Loucy (cell line): ENCODE measurements around the gene DENND2D.

ENCODE experiments used
- H2AFZ ChIP-seq: fragments of 200-600 bp; sonication (generic); 2 replicates; pipeline ENCODE4 v1.6.0; 2016; ENCODE audit warnings: antibody characterized with exemption, mild to moderate bottlenecking, low read length, moderate library complexity
- H3F3A ChIP-seq: fragments of 200-600 bp; 2 replicates; pipeline ENCODE4 v1.6.0; 2016; ENCODE audit warnings: antibody characterized with exemption, low read depth, mild to moderate bottlenecking
- H3K27me3 ChIP-seq: fragments of 200-600 bp; sonication (generic); 2 replicates; pipeline ENCODE4 v1.6.1; 2014; ENCODE audit warnings: low read length, mild to moderate bottlenecking; ENCODE audit not compliant: insufficient read depth, poor library complexity, severe bottlenecking
- H3K36me3 ChIP-seq: fragments of 200-600 bp; sonication (generic); 2 replicates; pipeline ENCODE4 v1.6.1; 2016; ENCODE audit warnings: low read length; ENCODE audit not compliant: insufficient read depth
- H3K4me1 ChIP-seq: fragments of 200-600 bp; sonication (generic); 2 replicates; pipeline ENCODE4 v1.5.1; 2014; ENCODE audit warnings: low read length, mild to moderate bottlenecking; ENCODE audit not compliant: insufficient read depth, poor library complexity, severe bottlenecking
- H3K4me2 ChIP-seq: fragments of 200-600 bp; sonication (generic); 2 replicates; pipeline ENCODE4 v1.6.0; 2014; ENCODE audit warnings: antibody characterized with exemption, low read length, low read depth, mild to moderate bottlenecking; ENCODE audit not compliant: poor library complexity, severe bottlenecking
- H3K4me3 ChIP-seq: fragments of 200-600 bp; sonication (generic); 2 replicates; pipeline ENCODE4 v1.5.1; 2014; ENCODE audit warnings: low read length, mild to moderate bottlenecking, mixed read lengths; ENCODE audit not compliant: poor library complexity, severe bottlenecking
- H3K79me2 ChIP-seq: fragments of 200-600 bp; sonication (generic); 2 replicates; pipeline ENCODE4 v1.6.1; 2014; ENCODE audit warnings: low read length; ENCODE audit not compliant: insufficient read depth
- H3K9ac ChIP-seq: fragments of 200-600 bp; sonication (generic); 2 replicates; pipeline ENCODE4 v1.6.0; 2014; ENCODE audit warnings: mild to moderate bottlenecking, low read depth, low read length, moderate library complexity; ENCODE audit not compliant: poor library complexity, severe bottlenecking
- H3K9me2 ChIP-seq: fragments of 200-600 bp; sonication (generic); replicated peaks from 2 replicates; pipeline ENCODE4 v1.6.1; 2016; ENCODE audit warnings: low read depth, low read length, mixed read lengths
- H3K9me3 ChIP-seq: fragments of 200-600 bp; sonication (generic); 2 replicates; pipeline ENCODE4 v1.6.1; 2014; ENCODE audit warnings: mild to moderate bottlenecking, antibody characterized with exemption, low read length, low read depth; ENCODE audit not compliant: insufficient read depth
- H4K20me1 ChIP-seq: fragments of 200-600 bp; sonication (generic); 2 replicates; pipeline ENCODE4 v1.6.0; 2014; ENCODE audit warnings: antibody characterized with exemption, low read length, mild to moderate bottlenecking; ENCODE audit not compliant: insufficient read depth, poor library complexity, severe bottlenecking
- EZH2phosphoT487 ChIP-seq: fragments of 200-600 bp; IDR thresholded peaks from 2 replicates; pipeline ENCODE4 v1.6.1; 2018; ENCODE audit warnings: antibody characterized with exemption, mild to moderate bottlenecking, moderate library complexity, borderline replicate concordance
- TF ChIP-seq, protein P1 (sequence below): fragments of 200-600 bp; sonication (generic); conservative IDR thresholded peaks from 2 replicates; pipeline ENCODE4 v1.5.1; 2014; ENCODE audit warnings: mild to moderate bottlenecking, antibody characterized with exemption, low read length

The DENND2D gene

GRCh38 chr1:111221633-111222291, 21.3 kb upstream of the DENND2D start:
- TF ChIP-seq, protein P1, sequence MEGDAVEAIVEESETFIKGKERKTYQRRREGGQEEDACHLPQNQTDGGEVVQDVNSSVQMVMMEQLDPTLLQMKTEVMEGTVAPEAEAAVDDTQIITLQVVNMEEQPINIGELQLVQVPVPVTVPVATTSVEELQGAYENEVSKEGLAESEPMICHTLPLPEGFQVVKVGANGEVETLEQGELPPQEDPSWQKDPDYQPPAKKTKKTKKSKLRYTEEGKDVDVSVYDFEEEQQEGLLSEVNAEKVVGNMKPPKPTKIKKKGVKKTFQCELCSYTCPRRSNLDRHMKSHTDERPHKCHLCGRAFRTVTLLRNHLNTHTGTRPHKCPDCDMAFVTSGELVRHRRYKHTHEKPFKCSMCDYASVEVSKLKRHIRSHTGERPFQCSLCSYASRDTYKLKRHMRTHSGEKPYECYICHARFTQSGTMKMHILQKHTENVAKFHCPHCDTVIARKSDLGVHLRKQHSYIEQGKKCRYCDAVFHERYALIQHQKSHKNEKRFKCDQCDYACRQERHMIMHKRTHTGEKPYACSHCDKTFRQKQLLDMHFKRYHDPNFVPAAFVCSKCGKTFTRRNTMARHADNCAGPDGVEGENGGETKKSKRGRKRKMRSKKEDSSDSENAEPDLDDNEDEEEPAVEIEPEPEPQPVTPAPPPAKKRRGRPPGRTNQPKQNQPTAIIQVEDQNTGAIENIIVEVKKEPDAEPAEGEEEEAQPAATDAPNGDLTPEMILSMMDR, result 0 out of 2 replicates have a peak, but pooled peaks have one; percentile 12
- no peak for TF ChIP-seq EZH2phosphoT487
- H3K27me3 ChIP-seq, result no peaks in the 10 kb centered on the region
- H3K36me3 ChIP-seq, result no peaks in the 10 kb centered on the region
- H3K4me1 ChIP-seq, result peaks cover 78% of the 10 kb centered on the region
- no peaks in the 10 kb centered on the region for H3K9me3 ChIP-seq
- peak overlapping the region; percentile 80 for H3K4me2 ChIP-seq
- no peaks in the 10 kb centered on the region for H4K20me1 ChIP-seq
- H3K9ac ChIP-seq, result peak overlapping the region; percentile 76
- H3F3A ChIP-seq, result peaks cover 10% of the 10 kb centered on the region; the same call in 1 of the 2 replicates
- peaks cover 8% of the 10 kb centered on the region; the same call in 1 of the 2 replicates for H3K79me2 ChIP-seq
- H3K4me3 ChIP-seq, result peak overlapping the region; percentile 60
- H2AFZ ChIP-seq, result no peak overlapping the region
- H3K9me2 ChIP-seq, result no peaks in the 10 kb centered on the region

GRCh38 chr1:111221276-111221632, 20.8 kb upstream of the DENND2D start:
- H3K79me2 ChIP-seq, result peaks cover 8% of the 10 kb centered on the region; the same call in 1 of the 2 replicates
- no peaks in the 10 kb centered on the region for H3K9me2 ChIP-seq
- H2AFZ ChIP-seq, result no peak overlapping the region
- H3K4me1 ChIP-seq, result peaks cover 82% of the 10 kb centered on the region
- H4K20me1 ChIP-seq, result no peaks in the 10 kb centered on the region
- no peaks in the 10 kb centered on the region for H3K9me3 ChIP-seq
- no peaks in the 10 kb centered on the region for H3K27me3 ChIP-seq
- H3F3A ChIP-seq, result peaks cover 15% of the 10 kb centered on the region
- H3K36me3 ChIP-seq, result no peaks in the 10 kb centered on the region
- H3K4me2 ChIP-seq, result peak overlapping the region; percentile 80
- peak overlapping the region; percentile 60 for H3K4me3 ChIP-seq
- TF ChIP-seq EZH2phosphoT487, result no peak
- TF ChIP-seq, protein P1, result no peak
- H3K9ac ChIP-seq, result peak overlapping the region; percentile 76

GRCh38 chr1:111220302-111220890, 19.9 kb upstream of the DENND2D start:
- Histone ChIP-seq H3F3A (peaks cover 19% of the 10 kb centered on the region), H3K79me2 (peaks cover 8% of the 10 kb centered on the region; the same call in 1 of the 2 replicates), H3K9ac (peak overlapping the region; percentile 76), H3K27me3 (no peaks in the 10 kb centered on the region), H3K4me2 (peak overlapping the region; percentile 80), H2AFZ (no peak overlapping the region), H3K4me1 (peaks cover 79% of the 10 kb centered on the region), H4K20me1 (no peaks in the 10 kb centered on the region), H3K9me2 (no peaks in the 10 kb centered on the region), H3K36me3 (no peaks in the 10 kb centered on the region), H3K9me3 (no peaks in the 10 kb centered on the region), H3K4me3 (peak overlapping the region; percentile 3)
- no peak for TF ChIP-seq EZH2phosphoT487
- TF ChIP-seq, protein P1, result no peak
